Neural cell (in vitro differentiated cells): ENCODE data around the gene FEM1B. TPM values are rescaled to one million over a fixed set of nuclear protein-coding genes. Genes with fewer than 3 reads are reported as not detected.

Experiments used
- H2AFZ ChIP-seq: fragments of 200-600, 300-800 bp; sonication (generic), shearing (Covaris generic); 2 replicates; pipeline ENCODE4 v1.6.0; 2014; ENCODE audit warnings: low read depth, mild to moderate bottlenecking, antibody characterized with exemption, low read length, moderate library complexity
- H3F3A ChIP-seq: fragments of 200-600 bp; shearing (Covaris generic); 2 replicates; pipeline ENCODE4 v1.6.1; 2016; ENCODE audit warnings: mild to moderate bottlenecking, moderate library complexity, mixed read lengths, antibody characterized with exemption, low read length; ENCODE audit not compliant: insufficient read depth, poor library complexity, severe bottlenecking
- H3K27ac ChIP-seq: fragments of 200-600, 300-800 bp; sonication (generic), shearing (Covaris generic); 2 replicates; pipeline ENCODE4 v1.5.1; 2014; ENCODE audit warnings: mild to moderate bottlenecking, low read length, moderate library complexity
- H3K27me3 ChIP-seq: fragments of 300-800, 200-600 bp; sonication (generic), shearing (Covaris generic); 2 replicates; pipeline ENCODE4 v1.6.0; 2014; ENCODE audit warnings: mild to moderate bottlenecking, low read depth, low read length, moderate library complexity; ENCODE audit not compliant: insufficient read depth
- H3K36me3 ChIP-seq: fragments of 300-800, 200-600 bp; sonication (generic), shearing (Covaris generic); 2 replicates; pipeline ENCODE4 v1.5.1; 2014; ENCODE audit warnings: mild to moderate bottlenecking, antibody characterized with exemption, low read length, moderate library complexity; ENCODE audit not compliant: insufficient read depth
- H3K4me2 ChIP-seq: fragments of 300-800, 200-600 bp; sonication (generic), shearing (Covaris generic); 2 replicates; pipeline ENCODE4 v1.6.0; 2014; ENCODE audit warnings: mild to moderate bottlenecking, low read length
- H3K4me3 ChIP-seq: fragments of 300-800, 200-600 bp; sonication (generic), shearing (Covaris generic); 2 replicates; pipeline ENCODE4 v1.5.1; 2014; ENCODE audit warnings: mild to moderate bottlenecking, low read length, moderate library complexity
- H3K79me2 ChIP-seq: fragments of 200-600 bp; shearing (Covaris generic); replicated peaks from 2 replicates; pipeline ENCODE4 v1.6.0; 2014; ENCODE audit warnings: mild to moderate bottlenecking, low read length, moderate library complexity; ENCODE audit not compliant: insufficient read depth
- H3K9ac ChIP-seq: fragments of 300-800, 200-600 bp; sonication (generic), shearing (Covaris generic); 2 replicates; pipeline ENCODE4 v1.6.1; 2016; ENCODE audit warnings: mild to moderate bottlenecking, low read length, mixed read lengths
- H3K9me2 ChIP-seq: fragments of 200-600 bp; shearing (Covaris generic); 2 replicates; pipeline ENCODE4 v1.6.1; 2016; ENCODE audit warnings: mild to moderate bottlenecking, low read length, mixed read lengths; ENCODE audit not compliant: insufficient read depth
- H3K9me3 ChIP-seq: fragments of 200-600, 300-800 bp; sonication (generic), shearing (Covaris generic); 2 replicates; pipeline ENCODE4 v1.6.1; 2016; ENCODE audit warnings: mild to moderate bottlenecking, mixed run types, low read length, moderate library complexity, mixed read lengths
- H4K20me1 ChIP-seq: fragments of 200-600 bp; shearing (Covaris generic); 2 replicates; pipeline ENCODE4 v1.6.1; 2016; ENCODE audit warnings: mild to moderate bottlenecking, mixed run types; ENCODE audit not compliant: insufficient read depth
- CTCF ChIP-seq: fragments of 450-650 bp; IDR thresholded peaks from 2 replicates; pipeline ENCODE4 v1.5.1; 2014; ENCODE audit warnings: antibody characterized with exemption, mild to moderate bottlenecking, moderate library complexity; ENCODE audit not compliant: poor library complexity, severe bottlenecking
- EP300 ChIP-seq: fragments of 450-650 bp; conservative IDR thresholded peaks from 2 replicates; pipeline ENCODE4 v1.6.1; 2014; ENCODE audit warnings: antibody characterized with exemption, mild to moderate bottlenecking, moderate library complexity; ENCODE audit not compliant: poor library complexity, severe bottlenecking
- EZH2 ChIP-seq: fragments of 200-600, 300-800 bp; shearing (Covaris generic), sonication (generic); IDR thresholded peaks from 2 replicates; pipeline ENCODE4 v1.6.1; 2014; ENCODE audit warnings: antibody characterized with exemption, low read length, borderline replicate concordance, mild to moderate bottlenecking; ENCODE audit not compliant: insufficient read depth, poor library complexity, severe bottlenecking
- MXI1 ChIP-seq: fragments of 450-650 bp; conservative IDR thresholded peaks from 2 replicates; pipeline ENCODE4 v1.6.1; 2014; ENCODE audit warnings: antibody characterized with exemption, mild to moderate bottlenecking; ENCODE audit not compliant: poor library complexity, severe bottlenecking
- POLR2AphosphoS5 ChIP-seq: IDR thresholded peaks from 2 replicates; pipeline ENCODE4 v1.6.1; 2012
- RAD21 ChIP-seq: fragments of 450-650 bp; conservative IDR thresholded peaks from 2 replicates; pipeline ENCODE4 v1.6.1; 2014; ENCODE audit warnings: antibody characterized with exemption, mild to moderate bottlenecking, moderate library complexity
- REST ChIP-seq: IDR thresholded peaks from 2 replicates; pipeline ENCODE4 v1.6.1; 2012; ENCODE audit warnings: borderline replicate concordance
- SMC3 ChIP-seq: fragments of 450-650 bp; conservative IDR thresholded peaks from 2 replicates; pipeline ENCODE4 v1.6.1; 2014; ENCODE audit warnings: antibody characterized with exemption, mild to moderate bottlenecking, moderate library complexity; ENCODE audit not compliant: poor library complexity
- TAF1 ChIP-seq: IDR thresholded peaks from 2 replicates; pipeline ENCODE4 v1.6.1; 2012; ENCODE audit warnings: low read depth
- polyA plus RNA-seq: library from polyadenylated mRNA; depleted of rRNA; stranded (reverse); fragments of >200 nt; gene quantifications from 2 replicates; pipeline ENCODE4 v1.2.3, GENCODE V29; 2014

Gene FEM1B
- polyA plus RNA-seq, 1 donor from 2014 or later = 58.0 TPM

- H3K4me2 ChIP-seq = no peak overlapping the region
- no peaks in the 10 kb centered on the region for H3K79me2 ChIP-seq
- no peaks in the 10 kb centered on the region for H3K36me3 ChIP-seq
- H3K4me3 ChIP-seq = no peak overlapping the region
- H3K9me3 ChIP-seq = no peaks in the 10 kb centered on the region
- H3K9me2 ChIP-seq = no peaks in the 10 kb centered on the region
- H3K27ac ChIP-seq = no peak overlapping the region
- no peaks in the 10 kb centered on the region for H3K27me3 ChIP-seq
- no peaks in the 10 kb centered on the region for H4K20me1 ChIP-seq
- H3K9ac ChIP-seq = no peak overlapping the region
- TF ChIP-seq POLR2AphosphoS5 (no peak), CTCF (no peak), EP300 (no peak), EZH2 (no peak), MXI1 (no peak), SMC3 (no peak), REST (no peak), RAD21 (no peak), TAF1 (no peak)
- H2AFZ ChIP-seq = no peak overlapping the region
- H3F3A ChIP-seq = no peaks in the 10 kb centered on the region
Measured at GRCh38 chr15:68235022-68235421, 42.5 kb upstream of the FEM1B start.

- Histone ChIP-seq H3F3A (no peaks in the 10 kb centered on the region), H3K79me2 (no peaks in the 10 kb centered on the region), H3K4me2 (no peak overlapping the region), H3K4me3 (no peak overlapping the region), H3K27ac (no peak overlapping the region), H3K9me3 (no peaks in the 10 kb centered on the region), H3K27me3 (no peaks in the 10 kb centered on the region), H3K9me2 (no peaks in the 10 kb centered on the region), H3K9ac (no peak overlapping the region), H3K36me3 (no peaks in the 10 kb centered on the region), H4K20me1 (no peaks in the 10 kb centered on the region), H2AFZ (no peak overlapping the region)
- TF ChIP-seq REST = no peak
- TF ChIP-seq SMC3 = no peak
- TF ChIP-seq POLR2AphosphoS5 = no peak
- no peak for TF ChIP-seq TAF1
- TF ChIP-seq RAD21 = no peak
- no peak for TF ChIP-seq CTCF
- no peak for TF ChIP-seq EZH2
- no peak for TF ChIP-seq EP300
- no peak for TF ChIP-seq MXI1
Measured at GRCh38 chr15:68239025-68239424, 38.5 kb upstream of the FEM1B start.
